HCT116 (cell line): ENCODE measurements around the gene PEX11G.

Source experiments
- ATF3 ChIP-seq: IDR thresholded peaks from 2 replicates; pipeline ENCODE4 v1.6.1; 2012
- CEBPB ChIP-seq: IDR thresholded peaks from 2 replicates; pipeline ENCODE4 v1.6.1; 2012; ENCODE audit warnings: low read depth
- CTCF ChIP-seq, 3 experiments: fragments of 200-600 bp in 1 of 3; sonication (generic) in 1 of 3; IDR thresholded peaks in 2 of 3; conservative IDR thresholded peaks in 1 of 3; 2 replicates each; pipeline ENCODE4 v1.5.1; 2012 to 2017; ENCODE audit warnings: low read depth in 2 of 3, low read length in 2 of 3, antibody characterized with exemption in 1 of 3, borderline replicate concordance in 1 of 3, control low read depth in 1 of 3, mild to moderate bottlenecking in 1 of 3, mixed read lengths in 1 of 3, mixed run types in 1 of 3, moderate library complexity in 1 of 3; ENCODE audit not compliant: insufficient read depth in 1 of 3
- EGR1 ChIP-seq: IDR thresholded peaks from 2 replicates; pipeline ENCODE4 v1.6.1; 2012; ENCODE audit warnings: low read depth
- EZH2 ChIP-seq: fragments of 200-600 bp; sonication (generic); IDR thresholded peaks from 2 replicates; pipeline ENCODE4 v1.6.1; 2017; ENCODE audit warnings: antibody characterized with exemption, mixed run types
- EZH2phosphoT487 ChIP-seq: fragments of 200-600 bp; IDR thresholded peaks from 2 replicates; pipeline ENCODE4 v1.6.1; 2018; ENCODE audit warnings: antibody characterized with exemption, borderline replicate concordance
- POLR2A ChIP-seq: IDR thresholded peaks from 2 replicates; pipeline ENCODE4 v1.7.0; 2011; ENCODE audit warnings: borderline replicate concordance; ENCODE audit not compliant: insufficient read depth, insufficient read length; ENCODE audit errors: extremely low read depth
- POLR2AphosphoS5 ChIP-seq: IDR thresholded peaks from 2 replicates; pipeline ENCODE4 v1.6.1; 2011; ENCODE audit warnings: mild to moderate bottlenecking, low read depth, low read length, moderate library complexity
- RAD21 ChIP-seq: IDR thresholded peaks from 2 replicates; pipeline ENCODE4 v1.6.1; 2012; ENCODE audit warnings: low read depth, mild to moderate bottlenecking
- SP1 ChIP-seq: IDR thresholded peaks from 2 replicates; pipeline ENCODE4 v1.6.1; 2012; ENCODE audit warnings: low read depth
- ZBTB33 ChIP-seq: IDR thresholded peaks from 2 replicates; pipeline ENCODE4 v1.6.1; 2011; ENCODE audit warnings: mild to moderate bottlenecking, low read length, moderate library complexity; ENCODE audit not compliant: insufficient replicate concordance; ENCODE audit errors: extremely low read depth
- ZNF274 ChIP-seq: fragments of 200-500 bp; sonication (Bioruptor generic); IDR thresholded peaks from 2 replicates; pipeline ENCODE4 v1.6.1; 2014; ENCODE audit warnings: mild to moderate bottlenecking, low read depth, low read length, inconsistent platforms
- TF ChIP-seq, protein P1 (sequence below): IDR thresholded peaks from 2 replicates; pipeline ENCODE4 v1.6.1; 2012
- TF ChIP-seq, protein P2 (sequence below): IDR thresholded peaks from 2 replicates; pipeline ENCODE4 v1.6.1; 2012; ENCODE audit warnings: low read depth

DNA sequence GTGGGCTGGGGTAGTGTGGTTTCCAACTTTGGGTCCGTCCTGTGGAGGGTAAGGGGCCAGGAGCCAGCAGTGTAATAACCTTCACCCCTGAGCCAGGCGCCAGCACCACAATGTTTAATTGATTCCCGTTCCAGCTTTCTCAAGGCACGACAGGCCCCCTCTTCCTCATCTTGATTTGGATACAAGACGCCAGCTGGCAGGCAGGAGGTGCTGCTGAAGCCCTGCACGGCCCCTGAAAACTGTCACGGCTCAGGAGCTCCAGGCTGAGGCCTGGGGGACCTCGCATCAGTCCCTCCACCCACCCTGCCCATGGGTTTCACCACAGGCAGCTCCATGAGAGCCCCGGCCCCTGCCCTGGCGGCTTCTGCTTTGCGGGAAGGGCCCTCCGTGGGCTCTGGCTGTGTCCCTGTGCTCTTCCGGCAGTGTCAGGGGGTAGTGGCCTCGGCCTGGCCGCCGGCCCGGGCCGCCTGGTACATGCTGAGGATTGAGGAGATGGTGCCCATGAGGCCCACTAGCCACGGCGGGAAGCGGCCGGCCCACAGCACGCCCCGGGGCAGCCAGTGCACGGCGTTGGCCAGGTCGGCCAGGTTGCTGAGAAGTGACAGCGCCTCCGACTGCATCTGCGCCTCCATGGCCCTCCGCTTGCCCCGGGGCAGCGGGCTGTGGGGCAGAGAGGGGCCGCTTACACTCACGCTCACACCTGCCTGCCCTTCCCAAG lies 11.9 kb downstream of the PEX11G start:
- TF ChIP-seq ATF3 (no peak), ZNF274 (no peak), EZH2 (no peak), CTCF (IDR thresholded peaks at IDR 0.05 in 2 of 3, conservative IDR thresholded peaks at IDR 0.05 in 1 of 3; ENCODE audit: borderline replicate concordance in 1 of 3, insufficient read depth in 1 of 3, low read depth in 2 of 3, low read length in 2 of 3) (no peak), POLR2A (no peak), ZBTB33 (no peak), POLR2AphosphoS5 (no peak), EZH2phosphoT487 (no peak), CEBPB (no peak), RAD21 (no peak), EGR1 (no peak), SP1 (no peak)
- TF ChIP-seq, protein P1, sequence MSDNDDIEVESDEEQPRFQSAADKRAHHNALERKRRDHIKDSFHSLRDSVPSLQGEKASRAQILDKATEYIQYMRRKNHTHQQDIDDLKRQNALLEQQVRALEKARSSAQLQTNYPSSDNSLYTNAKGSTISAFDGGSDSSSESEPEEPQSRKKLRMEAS = no peak
- TF ChIP-seq, protein P2, sequence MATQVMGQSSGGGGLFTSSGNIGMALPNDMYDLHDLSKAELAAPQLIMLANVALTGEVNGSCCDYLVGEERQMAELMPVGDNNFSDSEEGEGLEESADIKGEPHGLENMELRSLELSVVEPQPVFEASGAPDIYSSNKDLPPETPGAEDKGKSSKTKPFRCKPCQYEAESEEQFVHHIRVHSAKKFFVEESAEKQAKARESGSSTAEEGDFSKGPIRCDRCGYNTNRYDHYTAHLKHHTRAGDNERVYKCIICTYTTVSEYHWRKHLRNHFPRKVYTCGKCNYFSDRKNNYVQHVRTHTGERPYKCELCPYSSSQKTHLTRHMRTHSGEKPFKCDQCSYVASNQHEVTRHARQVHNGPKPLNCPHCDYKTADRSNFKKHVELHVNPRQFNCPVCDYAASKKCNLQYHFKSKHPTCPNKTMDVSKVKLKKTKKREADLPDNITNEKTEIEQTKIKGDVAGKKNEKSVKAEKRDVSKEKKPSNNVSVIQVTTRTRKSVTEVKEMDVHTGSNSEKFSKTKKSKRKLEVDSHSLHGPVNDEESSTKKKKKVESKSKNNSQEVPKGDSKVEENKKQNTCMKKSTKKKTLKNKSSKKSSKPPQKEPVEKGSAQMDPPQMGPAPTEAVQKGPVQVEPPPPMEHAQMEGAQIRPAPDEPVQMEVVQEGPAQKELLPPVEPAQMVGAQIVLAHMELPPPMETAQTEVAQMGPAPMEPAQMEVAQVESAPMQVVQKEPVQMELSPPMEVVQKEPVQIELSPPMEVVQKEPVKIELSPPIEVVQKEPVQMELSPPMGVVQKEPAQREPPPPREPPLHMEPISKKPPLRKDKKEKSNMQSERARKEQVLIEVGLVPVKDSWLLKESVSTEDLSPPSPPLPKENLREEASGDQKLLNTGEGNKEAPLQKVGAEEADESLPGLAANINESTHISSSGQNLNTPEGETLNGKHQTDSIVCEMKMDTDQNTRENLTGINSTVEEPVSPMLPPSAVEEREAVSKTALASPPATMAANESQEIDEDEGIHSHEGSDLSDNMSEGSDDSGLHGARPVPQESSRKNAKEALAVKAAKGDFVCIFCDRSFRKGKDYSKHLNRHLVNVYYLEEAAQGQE = no peak
